Measurements from ENCODE around the gene GRM4.
A peak's percentile ranks its signal among the peaks of the same experiment; 100 is the strongest.
"Not testable (repeated sequence)": the region's sequence is repeated elsewhere in the genome, so short reads cannot be mapped to it uniquely, and the experiment has no call there.

Gene GRM4

DNA sequence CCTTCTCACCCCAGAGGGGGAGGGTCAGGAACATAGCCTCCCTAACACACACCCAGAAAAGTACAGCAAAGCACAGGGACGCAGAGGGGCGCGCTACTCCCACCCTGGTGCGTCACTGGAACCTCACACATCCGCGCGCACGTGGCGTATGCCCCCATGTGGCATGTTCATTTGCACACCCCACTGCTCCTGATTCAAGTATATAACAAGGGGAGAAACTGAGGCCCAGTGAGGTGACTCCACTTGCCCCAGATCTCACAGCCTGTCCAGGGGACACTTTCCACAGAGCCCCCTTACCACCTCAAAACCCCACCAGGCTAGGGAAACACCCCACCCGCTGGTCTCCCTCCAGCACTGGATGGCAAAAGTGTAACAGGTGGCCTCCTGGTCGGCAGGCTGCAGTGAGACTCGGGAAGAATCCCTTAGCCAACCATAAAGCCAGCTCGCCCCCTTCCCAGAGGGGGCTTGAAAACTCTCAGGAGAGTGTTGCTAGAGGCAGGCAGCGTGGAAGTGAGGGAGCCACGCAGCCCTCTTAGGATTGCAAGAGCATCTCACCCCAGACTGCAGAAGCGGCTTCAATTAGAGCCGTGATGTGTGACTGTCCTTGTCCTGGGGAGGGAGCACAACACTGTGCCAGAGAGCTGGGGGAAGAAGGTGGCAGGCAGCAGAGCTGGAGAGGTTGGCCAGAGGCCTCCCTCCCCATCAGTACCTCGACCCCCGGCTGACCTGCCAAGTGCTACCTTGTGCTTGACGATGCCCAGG, at the start of gene GRM4:
GRM4 (minus strand) TSS at position 67 of the 762 bp plus-strand sequence. CDS start 12,591 bp downstream, outside the sequence.
- peak; percentile 41 for DNase-seq (ENCODE audit: low read depth)
- TF ChIP-seq MYC (IDR thresholded peaks at IDR 0.05; ENCODE audit: low read depth, low read length) (no peak), POLR2A (IDR thresholded peaks at IDR 0.05; ENCODE audit: extremely low read depth, insufficient read length) (no peak)
- TF ChIP-seq, protein P1, sequence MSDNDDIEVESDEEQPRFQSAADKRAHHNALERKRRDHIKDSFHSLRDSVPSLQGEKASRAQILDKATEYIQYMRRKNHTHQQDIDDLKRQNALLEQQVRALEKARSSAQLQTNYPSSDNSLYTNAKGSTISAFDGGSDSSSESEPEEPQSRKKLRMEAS (IDR thresholded peaks at IDR 0.05; ENCODE audit: low read depth, low read length): no peak
- TF ChIP-seq, protein P2, sequence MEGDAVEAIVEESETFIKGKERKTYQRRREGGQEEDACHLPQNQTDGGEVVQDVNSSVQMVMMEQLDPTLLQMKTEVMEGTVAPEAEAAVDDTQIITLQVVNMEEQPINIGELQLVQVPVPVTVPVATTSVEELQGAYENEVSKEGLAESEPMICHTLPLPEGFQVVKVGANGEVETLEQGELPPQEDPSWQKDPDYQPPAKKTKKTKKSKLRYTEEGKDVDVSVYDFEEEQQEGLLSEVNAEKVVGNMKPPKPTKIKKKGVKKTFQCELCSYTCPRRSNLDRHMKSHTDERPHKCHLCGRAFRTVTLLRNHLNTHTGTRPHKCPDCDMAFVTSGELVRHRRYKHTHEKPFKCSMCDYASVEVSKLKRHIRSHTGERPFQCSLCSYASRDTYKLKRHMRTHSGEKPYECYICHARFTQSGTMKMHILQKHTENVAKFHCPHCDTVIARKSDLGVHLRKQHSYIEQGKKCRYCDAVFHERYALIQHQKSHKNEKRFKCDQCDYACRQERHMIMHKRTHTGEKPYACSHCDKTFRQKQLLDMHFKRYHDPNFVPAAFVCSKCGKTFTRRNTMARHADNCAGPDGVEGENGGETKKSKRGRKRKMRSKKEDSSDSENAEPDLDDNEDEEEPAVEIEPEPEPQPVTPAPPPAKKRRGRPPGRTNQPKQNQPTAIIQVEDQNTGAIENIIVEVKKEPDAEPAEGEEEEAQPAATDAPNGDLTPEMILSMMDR (IDR thresholded peaks at IDR 0.05; ENCODE audit: low read depth, low read length): no peak

DNA sequence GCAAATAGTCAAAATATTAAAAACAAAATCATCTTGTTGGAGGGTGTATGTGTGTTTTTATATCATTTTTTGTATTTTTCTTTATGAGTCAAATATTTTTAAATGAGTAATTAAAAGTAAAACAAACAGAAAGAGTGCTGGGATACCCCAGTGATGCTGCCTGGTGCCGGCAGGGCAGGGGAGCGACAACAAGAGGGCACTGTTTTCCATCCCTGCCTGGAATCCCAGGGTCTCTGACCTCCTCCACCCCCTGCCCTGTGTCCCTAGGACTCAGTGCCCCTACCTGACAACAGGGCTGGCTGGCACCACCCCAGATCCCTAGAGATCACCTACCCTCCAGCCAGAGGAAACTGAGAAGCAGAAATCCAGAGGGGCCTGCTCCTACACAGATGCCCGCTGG, 48.9 kb upstream of the GRM4 start:
- DNase-seq (ENCODE audit: low read depth): no peak
- TF ChIP-seq, protein P1 (IDR thresholded peaks at IDR 0.05; ENCODE audit: low read depth, low read length): no peak
- TF ChIP-seq, protein P2 (IDR thresholded peaks at IDR 0.05; ENCODE audit: low read depth, low read length): peak; percentile 15
- H3K4me3 ChIP-seq (ENCODE audit: low read depth, low read length): no peak overlapping the region

More for the DNA sequence above, at the start of gene GRM4:
- no peak within 1 kb of the TSS for H3K4me3 ChIP-seq (ENCODE audit: low read depth, low read length)

DNA sequence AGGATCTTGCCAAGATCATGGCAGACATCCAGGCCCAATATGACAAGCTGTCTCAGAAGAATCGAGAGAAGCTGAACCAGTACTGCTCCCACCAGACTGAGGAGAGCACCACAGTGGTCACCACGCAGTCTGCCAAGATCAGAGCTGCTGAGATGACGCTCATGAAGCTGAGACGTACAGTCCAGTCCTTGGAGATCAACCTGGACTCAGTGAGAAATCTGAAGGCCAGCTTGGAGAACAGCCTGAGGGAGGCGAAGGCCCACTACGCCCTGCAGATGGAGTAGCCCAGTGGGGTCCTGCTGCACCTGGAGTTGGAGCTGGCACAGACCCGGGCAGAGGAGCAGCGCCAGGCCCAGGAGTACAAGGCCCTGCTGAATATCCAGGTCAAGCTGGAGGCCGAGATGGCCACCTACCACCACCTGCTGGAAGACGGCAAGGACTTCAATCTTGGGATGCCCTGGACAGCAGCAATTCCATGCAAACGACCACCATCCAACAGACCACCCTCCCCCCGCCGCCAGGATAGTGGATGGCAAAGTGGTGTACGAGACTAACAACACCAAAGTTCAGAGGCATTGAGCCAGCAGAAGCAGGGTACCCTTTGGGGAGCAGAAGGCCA, 44.7 kb upstream of the GRM4 start:
- H3K4me3 ChIP-seq (ENCODE audit: low read depth, low read length): no peak overlapping the region
- DNase-seq (ENCODE audit: low read depth): no peak
- TF ChIP-seq, protein P2 (IDR thresholded peaks at IDR 0.05; ENCODE audit: low read depth, low read length): no peak
- TF ChIP-seq POLR2A (IDR thresholded peaks at IDR 0.05; ENCODE audit: extremely low read depth, insufficient read length) (no peak), MYC (IDR thresholded peaks at IDR 0.05; ENCODE audit: low read depth, low read length) (no peak)
- TF ChIP-seq, protein P1 (IDR thresholded peaks at IDR 0.05; ENCODE audit: low read depth, low read length): no peak

DNA sequence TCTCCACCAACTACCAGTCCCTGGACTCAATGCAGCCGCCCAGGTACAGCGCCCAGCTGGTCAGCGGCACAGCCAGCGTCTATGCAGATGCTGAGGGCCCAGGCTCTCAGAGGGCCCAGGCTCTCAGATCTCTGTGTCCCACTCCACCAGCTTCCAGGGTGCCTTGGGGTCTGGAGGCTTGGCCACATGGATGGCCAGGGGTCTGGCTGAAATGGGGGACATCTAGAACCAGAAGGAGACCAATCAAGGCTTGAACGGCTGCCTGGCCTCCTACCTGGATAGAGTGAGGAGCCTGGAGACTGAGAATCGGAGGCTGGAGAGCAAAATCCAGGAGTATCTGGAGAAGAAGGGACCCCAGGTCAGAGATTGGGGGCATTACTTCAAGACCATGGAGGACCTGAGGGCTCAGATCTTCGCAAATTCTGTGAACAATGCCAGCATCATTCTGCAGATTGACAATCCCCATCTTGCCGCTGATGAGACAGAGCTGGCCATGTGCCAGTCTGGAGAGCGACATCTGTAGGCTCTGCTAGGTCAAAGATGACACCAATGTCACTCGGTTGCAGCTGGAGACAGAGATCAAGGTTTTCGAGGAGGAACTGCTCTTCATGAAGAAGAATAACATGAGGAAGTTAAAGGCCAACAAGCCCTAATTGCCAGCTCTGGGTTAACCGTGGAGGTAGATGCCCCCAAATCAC, 44.1 kb upstream of the GRM4 start:
- TF ChIP-seq, protein P1 (IDR thresholded peaks at IDR 0.05; ENCODE audit: low read depth, low read length): no peak
- no peak for TF ChIP-seq POLR2A (IDR thresholded peaks at IDR 0.05; ENCODE audit: extremely low read depth, insufficient read length)
- TF ChIP-seq, protein P2 (IDR thresholded peaks at IDR 0.05; ENCODE audit: low read depth, low read length): peak; percentile 5
- TF ChIP-seq MYC (IDR thresholded peaks at IDR 0.05; ENCODE audit: low read depth, low read length): no peak
- peak; percentile 78 for DNase-seq (ENCODE audit: low read depth)
- H3K4me3 ChIP-seq (ENCODE audit: low read depth, low read length): no peak overlapping the region

DNA sequence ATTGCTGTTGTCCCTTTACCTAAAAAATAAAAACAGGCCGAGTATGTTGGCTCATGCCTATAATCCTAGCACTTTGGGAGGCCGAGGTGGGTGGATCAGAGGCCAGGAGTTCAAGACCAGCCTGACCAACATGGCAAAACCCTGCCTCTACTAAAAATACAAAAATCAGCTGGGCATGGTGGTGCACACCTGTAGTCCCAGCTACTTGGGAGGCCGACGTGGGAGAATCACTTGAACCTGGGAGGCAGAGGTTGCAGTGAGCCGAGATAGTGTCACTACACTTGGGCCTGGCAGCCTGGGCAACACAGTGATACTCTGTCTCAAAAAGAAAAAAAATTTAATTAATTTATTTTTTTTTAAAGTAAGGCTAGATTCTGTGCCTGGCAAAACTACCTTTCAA, 38.8 kb upstream of the GRM4 start:
- H3K4me3 ChIP-seq (ENCODE audit: low read depth, low read length); DNase-seq (ENCODE audit: low read depth): not testable (repeated sequence)

All from NB4 (cell line).